ENCODE data around the gene ANP32A.

ANP32A gene

GRCh38 chr15:68809517-68809916, 11.2 kb downstream of the ANP32A start:
- Histone ChIP-seq H3K9me3 (replicated peaks; ENCODE audit: low read length) (no peaks in the 10 kb centered on the region), H3K36me3 (ENCODE audit: insufficient read depth, low read length) (peaks cover 6% of the 10 kb centered on the region), H3K27me3 (ENCODE audit: control insufficient read depth, insufficient read depth, low read length) (no peaks in the 10 kb centered on the region), H3K4me3 (ENCODE audit: low read length) (no peak overlapping the region), H3K4me2 (ENCODE audit: low read length) (no peak overlapping the region), H3K4me1 (ENCODE audit: control insufficient read depth, insufficient read depth, low read length) (peaks cover 19% of the 10 kb centered on the region), H3K9ac (ENCODE audit: low read depth, low read length) (no peak overlapping the region)

GRCh38 chr15:68808770-68809169, 11.9 kb downstream of the ANP32A start:
- peaks cover 8% of the 10 kb centered on the region for H3K36me3 ChIP-seq (ENCODE audit: insufficient read depth, low read length)
- no peak overlapping the region for H3K4me2 ChIP-seq (ENCODE audit: low read length)
- no peak overlapping the region for H3K4me3 ChIP-seq (ENCODE audit: low read length)
- H3K9me3 ChIP-seq (replicated peaks; ENCODE audit: low read length), result no peaks in the 10 kb centered on the region
- no peaks in the 10 kb centered on the region for H3K27me3 ChIP-seq (ENCODE audit: control insufficient read depth, insufficient read depth, low read length)
- peaks cover 17% of the 10 kb centered on the region for H3K4me1 ChIP-seq (ENCODE audit: control insufficient read depth, insufficient read depth, low read length)
- H3K9ac ChIP-seq (ENCODE audit: low read depth, low read length), result no peak overlapping the region

- Histone ChIP-seq H3K9ac (ENCODE audit: low read depth, low read length) (no peak overlapping the region), H3K9me3 (replicated peaks; ENCODE audit: low read length) (no peaks in the 10 kb centered on the region), H3K4me2 (ENCODE audit: low read length) (no peak overlapping the region), H3K36me3 (ENCODE audit: insufficient read depth, low read length) (peaks cover 8% of the 10 kb centered on the region), H3K4me1 (ENCODE audit: control insufficient read depth, insufficient read depth, low read length) (peaks cover 11% of the 10 kb centered on the region), H3K27me3 (ENCODE audit: control insufficient read depth, insufficient read depth, low read length) (no peaks in the 10 kb centered on the region), H3K4me3 (ENCODE audit: low read length) (no peak overlapping the region)
These were observed 12.6 kb downstream of the ANP32A start for GRCh38 chr15:68808091-68808490.

- Histone ChIP-seq H3K4me3 (ENCODE audit: low read length) (no peak overlapping the region), H3K9ac (ENCODE audit: low read depth, low read length) (no peak overlapping the region), H3K36me3 (ENCODE audit: insufficient read depth, low read length) (peaks cover 8% of the 10 kb centered on the region), H3K4me1 (ENCODE audit: control insufficient read depth, insufficient read depth, low read length) (peaks cover 3% of the 10 kb centered on the region), H3K27me3 (ENCODE audit: control insufficient read depth, insufficient read depth, low read length) (no peaks in the 10 kb centered on the region), H3K4me2 (ENCODE audit: low read length) (no peak overlapping the region), H3K9me3 (replicated peaks; ENCODE audit: low read length) (no peaks in the 10 kb centered on the region)
These were observed 13.4 kb downstream of the ANP32A start for GRCh38 chr15:68807249-68807648.

- Histone ChIP-seq H3K4me1 (ENCODE audit: control insufficient read depth, insufficient read depth, low read length) (no peaks in the 10 kb centered on the region), H3K36me3 (ENCODE audit: insufficient read depth, low read length) (peaks cover 8% of the 10 kb centered on the region), H3K27me3 (ENCODE audit: control insufficient read depth, insufficient read depth, low read length) (no peaks in the 10 kb centered on the region), H3K9me3 (replicated peaks; ENCODE audit: low read length) (no peaks in the 10 kb centered on the region), H3K9ac (ENCODE audit: low read depth, low read length) (no peak overlapping the region), H3K4me3 (ENCODE audit: low read length) (no peak overlapping the region), H3K4me2 (ENCODE audit: low read length) (no peak overlapping the region)
These were observed 14.3 kb downstream of the ANP32A start for GRCh38 chr15:68806220-68807060.

- Histone ChIP-seq H3K9ac (ENCODE audit: low read depth, low read length) (no peak overlapping the region), H3K4me3 (ENCODE audit: low read length) (no peak overlapping the region), H3K4me1 (ENCODE audit: control insufficient read depth, insufficient read depth, low read length) (peaks cover 2% of the 10 kb centered on the region), H3K9me3 (replicated peaks; ENCODE audit: low read length) (no peaks in the 10 kb centered on the region), H3K4me2 (ENCODE audit: low read length) (no peak overlapping the region), H3K27me3 (ENCODE audit: control insufficient read depth, insufficient read depth, low read length) (no peaks in the 10 kb centered on the region), H3K36me3 (ENCODE audit: insufficient read depth, low read length) (peaks cover 3% of the 10 kb centered on the region)
These were observed 18.3 kb downstream of the ANP32A start for GRCh38 chr15:68802373-68802772.

GRCh38 chr15:68801572-68802148, 19.0 kb downstream of the ANP32A start:
- Histone ChIP-seq H3K9me3 (replicated peaks; ENCODE audit: low read length) (no peaks in the 10 kb centered on the region), H3K4me3 (ENCODE audit: low read length) (no peak overlapping the region), H3K4me1 (ENCODE audit: control insufficient read depth, insufficient read depth, low read length) (peaks cover 6% of the 10 kb centered on the region), H3K4me2 (ENCODE audit: low read length) (no peak overlapping the region), H3K36me3 (ENCODE audit: insufficient read depth, low read length) (peaks cover 3% of the 10 kb centered on the region), H3K27me3 (ENCODE audit: control insufficient read depth, insufficient read depth, low read length) (no peaks in the 10 kb centered on the region), H3K9ac (ENCODE audit: low read depth, low read length) (no peak overlapping the region)

- no peak overlapping the region for H3K4me3 ChIP-seq (ENCODE audit: low read length)
- H3K9me3 ChIP-seq (replicated peaks; ENCODE audit: low read length), result no peaks in the 10 kb centered on the region
- H3K4me1 ChIP-seq (ENCODE audit: control insufficient read depth, insufficient read depth, low read length), result peaks cover 6% of the 10 kb centered on the region
- H3K9ac ChIP-seq (ENCODE audit: low read depth, low read length), result no peak overlapping the region
- peaks cover 3% of the 10 kb centered on the region for H3K36me3 ChIP-seq (ENCODE audit: insufficient read depth, low read length)
- H3K4me2 ChIP-seq (ENCODE audit: low read length), result no peak overlapping the region
- H3K27me3 ChIP-seq (ENCODE audit: control insufficient read depth, insufficient read depth, low read length), result no peaks in the 10 kb centered on the region
These were observed 19.8 kb downstream of the ANP32A start for GRCh38 chr15:68800875-68801274.

GRCh38 chr15:68798346-68799094, 22.2 kb downstream of the ANP32A start:
- Histone ChIP-seq H3K4me2 (ENCODE audit: low read length) (no peak overlapping the region), H3K9me3 (replicated peaks; ENCODE audit: low read length) (no peaks in the 10 kb centered on the region), H3K4me1 (ENCODE audit: control insufficient read depth, insufficient read depth, low read length) (peaks cover 24% of the 10 kb centered on the region), H3K9ac (ENCODE audit: low read depth, low read length) (no peak overlapping the region), H3K27me3 (ENCODE audit: control insufficient read depth, insufficient read depth, low read length) (no peaks in the 10 kb centered on the region), H3K36me3 (ENCODE audit: insufficient read depth, low read length) (no peaks in the 10 kb centered on the region), H3K4me3 (ENCODE audit: low read length) (no peak overlapping the region)

GRCh38 chr15:68797599-68798345, 22.9 kb downstream of the ANP32A start:
- Histone ChIP-seq H3K9me3 (replicated peaks; ENCODE audit: low read length) (no peaks in the 10 kb centered on the region), H3K9ac (ENCODE audit: low read depth, low read length) (no peak overlapping the region), H3K4me2 (ENCODE audit: low read length) (no peak overlapping the region), H3K4me3 (ENCODE audit: low read length) (no peak overlapping the region), H3K36me3 (ENCODE audit: insufficient read depth, low read length) (no peaks in the 10 kb centered on the region), H3K4me1 (ENCODE audit: control insufficient read depth, insufficient read depth, low read length) (peaks cover 24% of the 10 kb centered on the region), H3K27me3 (ENCODE audit: control insufficient read depth, insufficient read depth, low read length) (no peaks in the 10 kb centered on the region)

GRCh38 chr15:68797191-68797590, 23.5 kb downstream of the ANP32A start:
- Histone ChIP-seq H3K36me3 (ENCODE audit: insufficient read depth, low read length) (no peaks in the 10 kb centered on the region), H3K4me2 (ENCODE audit: low read length) (no peak overlapping the region), H3K9me3 (replicated peaks; ENCODE audit: low read length) (no peaks in the 10 kb centered on the region), H3K9ac (ENCODE audit: low read depth, low read length) (no peak overlapping the region), H3K4me1 (ENCODE audit: control insufficient read depth, insufficient read depth, low read length) (peaks cover 24% of the 10 kb centered on the region), H3K4me3 (ENCODE audit: low read length) (no peak overlapping the region), H3K27me3 (ENCODE audit: control insufficient read depth, insufficient read depth, low read length) (no peaks in the 10 kb centered on the region)
